Measurements from ENCODE around the gene ATRX. TPM values are rescaled to one million over a fixed set of nuclear protein-coding genes. Genes with fewer than 3 reads are reported as not detected.

Gene ATRX
- total RNA-seq, 4 donors from 2014 or later: 28.7 to 96.5 (median 36.9) TPM

- TF ChIP-seq POLR2A (IDR thresholded peaks at IDR 0.05) (no peak), CTCF (IDR thresholded peaks at IDR 0.05) (no peak)
- 83 to 90% methylated on average over 2 to 4 of the region's 4 CpGs for WGBS, 2 donors
- H3K27ac ChIP-seq: no peak overlapping the region
- intact Hi-C loops (cut with DNase I): no loop called here
- no peaks in the 10 kb centered on the region for H3K36me3 ChIP-seq
- H3K4me1 ChIP-seq: no peaks in the 10 kb centered on the region
- no peak overlapping the region for H3K4me3 ChIP-seq
- peaks cover 0 to 4% (median 0%) of the 10 kb centered on the region in 3 donors for H3K9me3 ChIP-seq
- no peaks in the 10 kb centered on the region for H3K27me3 ChIP-seq
- DNase-seq: no peak
Observed at GRCh38 chrX:77723681-77724080, 62.3 kb downstream of the ATRX start.

GRCh38 chrX:77719388-77719787 is 66.6 kb downstream of the ATRX start:
- 74 to 90% methylated on average over 4 of the region's 4 CpGs for WGBS, 2 donors
- no peak overlapping the region for H3K27ac ChIP-seq
- H3K4me3 ChIP-seq: no peak overlapping the region
- H3K36me3 ChIP-seq: peaks cover 0 to 14% (median 0%) of the 10 kb centered on the region in 3 donors
- H3K4me1 ChIP-seq: no peaks in the 10 kb centered on the region
- no peak for TF ChIP-seq CTCF (IDR thresholded peaks at IDR 0.05)
- no peak for TF ChIP-seq POLR2A (IDR thresholded peaks at IDR 0.05)
- no peaks in the 10 kb centered on the region for H3K27me3 ChIP-seq
- intact Hi-C loops (cut with DNase I): no loop called here
- no peak for DNase-seq
- no peaks in the 10 kb centered on the region for H3K9me3 ChIP-seq

- Histone ChIP-seq H3K27ac (no peak overlapping the region), H3K27me3 (no peaks in the 10 kb centered on the region), H3K4me1 (no peaks in the 10 kb centered on the region), H3K9me3 (no peaks in the 10 kb centered on the region), H3K36me3 (peaks cover 0 to 26% (median 0%) of the 10 kb centered on the region in 3 donors), H3K4me3 (no peak overlapping the region)
- intact Hi-C loops (cut with DNase I): no loop called here
- no CpG with 5 or more reads among the region's 6 CpGs for WGBS, 2 donors
- TF ChIP-seq POLR2A (IDR thresholded peaks at IDR 0.05): no peak
- no peak for TF ChIP-seq CTCF (IDR thresholded peaks at IDR 0.05)
- DNase-seq: no peak
Observed at GRCh38 chrX:77704881-77705280, 81.1 kb downstream of the ATRX start.

GRCh38 chrX:77698242-77698641 is 87.8 kb downstream of the ATRX start:
- no peaks in the 10 kb centered on the region for H3K27me3 ChIP-seq
- 64 to 95% methylated on average over 3 of the region's 3 CpGs for WGBS, 2 donors
- TF ChIP-seq POLR2A (IDR thresholded peaks at IDR 0.05) (no peak), CTCF (IDR thresholded peaks at IDR 0.05) (no peak)
- H3K27ac ChIP-seq: no peak overlapping the region
- no peaks in the 10 kb centered on the region for H3K4me1 ChIP-seq
- DNase-seq: no peak
- intact Hi-C loops (cut with DNase I): no loop called here
- H3K9me3 ChIP-seq: no peaks in the 10 kb centered on the region
- peaks cover 0 to 22% (median 0%) of the 10 kb centered on the region in 3 donors for H3K36me3 ChIP-seq
- H3K4me3 ChIP-seq: no peak overlapping the region

GRCh38 chrX:77694491-77694890 is 91.5 kb downstream of the ATRX start:
- Histone ChIP-seq H3K36me3 (peaks cover 0 to 24% (median 0%) of the 10 kb centered on the region in 3 donors), H3K27ac (no peak overlapping the region), H3K9me3 (no peaks in the 10 kb centered on the region), H3K4me1 (no peaks in the 10 kb centered on the region), H3K4me3 (no peak overlapping the region), H3K27me3 (no peaks in the 10 kb centered on the region)
- TF ChIP-seq POLR2A (IDR thresholded peaks at IDR 0.05): no peak
- TF ChIP-seq CTCF (IDR thresholded peaks at IDR 0.05): no peak
- intact Hi-C loops (cut with DNase I): no loop called here
- DNase-seq: no peak

Measured in esophagus squamous epithelium (tissue), 5 donors.